ENCODE data around the gene ZFYVE21. TPM values are rescaled to one million over a fixed set of nuclear protein-coding genes. Genes with fewer than 3 reads are reported as not detected.

ZFYVE21 gene
- total and polyA plus RNA-seq, 4 donors, result 28.0 to 36.9 (median 30.8) TPM

- no peaks in the 10 kb centered on the region for H3K9me3 ChIP-seq (ENCODE audit: control insufficient read depth in 4 of 4, low read length in 3 of 4)
- no peak for DNase-seq (ENCODE audit: low spot score)
- H3K4me3 ChIP-seq (ENCODE audit: low read depth in 1 of 3, low read length in 3 of 3), result no peak overlapping the region
- WGBS, result 60% methylated on average over 13 of the region's 13 CpGs
- TF ChIP-seq MAX (IDR thresholded peaks at IDR 0.05) (peak; percentile 37), JUND (IDR thresholded peaks at IDR 0.05) (no peak), FOXA1 (IDR thresholded peaks at IDR 0.05) (no peak), RAD21 (IDR thresholded peaks at IDR 0.05) (peak; percentile 45 to 65), TAF1 (conservative IDR thresholded peaks at IDR 0.05) (no peak), RXRA (IDR thresholded peaks at IDR 0.05) (peak in 1 of 2 donors; percentile 21), CTCF (IDR thresholded peaks at IDR 0.05; ENCODE audit: low read depth, low read length, missing input control) (peak; percentile 25)
- H3K27me3 ChIP-seq (ENCODE audit: control insufficient read depth in 4 of 4, insufficient read depth in 4 of 4, low read length in 3 of 4), result no peaks in the 10 kb centered on the region
- no peaks in the 10 kb centered on the region for H3K4me1 ChIP-seq (ENCODE audit: control insufficient read depth in 4 of 4, insufficient read depth in 4 of 4, low read length in 3 of 4)
- H3K36me3 ChIP-seq (ENCODE audit: control insufficient read depth in 4 of 4, insufficient read depth in 3 of 4, low read depth in 1 of 4, low read length in 3 of 4), result peaks cover 8 to 82% (median 64%) of the 10 kb centered on the region in 4 donors
- no peak overlapping the region for H3K27ac ChIP-seq (ENCODE audit: low read depth in 1 of 2, low read length in 2 of 2)
- no peak overlapping the region for H3K9ac ChIP-seq (ENCODE audit: low read depth in 1 of 2, low read length in 2 of 2)
These were observed 36.3 kb upstream of the ZFYVE21 start for GRCh38 chr14:103679351-103679750.

- TF ChIP-seq GABPA (IDR thresholded peaks at IDR 0.05 in 1 of 2, conservative IDR thresholded peaks at IDR 0.05 in 1 of 2), result no peak
- no peak for TF ChIP-seq FOXA2 (IDR thresholded peaks at IDR 0.05)
- TF ChIP-seq HNF4G (IDR thresholded peaks at IDR 0.05), result no peak
- no peak for TF ChIP-seq SP1 (IDR thresholded peaks at IDR 0.05)
- TF ChIP-seq HNF4A (conservative IDR thresholded peaks at IDR 0.05), result no peak
- no peak for TF ChIP-seq TAF1 (conservative IDR thresholded peaks at IDR 0.05)
- TF ChIP-seq ZBTB33 (IDR thresholded peaks at IDR 0.05), result no peak
- TF ChIP-seq FOXA1 (IDR thresholded peaks at IDR 0.05), result no peak
- no peak for TF ChIP-seq CTCF (IDR thresholded peaks at IDR 0.05; ENCODE audit: low read depth, low read length, missing input control)
- TF ChIP-seq ATF3 (IDR thresholded peaks at IDR 0.05), result no peak
- no peak for TF ChIP-seq NR2F2 (IDR thresholded peaks at IDR 0.05)
- no peak for TF ChIP-seq YY1 (IDR thresholded peaks at IDR 0.05)
- TF ChIP-seq JUND (IDR thresholded peaks at IDR 0.05), result no peak
- H3K9me3 ChIP-seq (ENCODE audit: control insufficient read depth in 4 of 4, low read length in 3 of 4), result no peaks in the 10 kb centered on the region
These were observed 34.9 kb upstream of the ZFYVE21 start for GRCh38 chr14:103680491-103681231.

More at GRCh38 chr14:103680491-103681231, 34.9 kb upstream of the ZFYVE21 start:
- Histone ChIP-seq H3K36me3 (ENCODE audit: control insufficient read depth in 4 of 4, insufficient read depth in 3 of 4, low read depth in 1 of 4, low read length in 3 of 4) (peaks cover 7 to 81% (median 62%) of the 10 kb centered on the region in 4 donors), H3K27me3 (ENCODE audit: control insufficient read depth in 4 of 4, insufficient read depth in 4 of 4, low read length in 3 of 4) (no peaks in the 10 kb centered on the region), H3K9ac (ENCODE audit: low read depth in 1 of 2, low read length in 2 of 2) (no peak overlapping the region), H3K4me3 (ENCODE audit: low read depth in 1 of 3, low read length in 3 of 3) (no peak overlapping the region), H3K4me1 (ENCODE audit: control insufficient read depth in 4 of 4, insufficient read depth in 4 of 4, low read length in 3 of 4) (no peaks in the 10 kb centered on the region), H3K27ac (ENCODE audit: low read depth in 1 of 2, low read length in 2 of 2) (no peak overlapping the region)
- WGBS, result 89% methylated on average over 17 of the region's 17 CpGs
- DNase-seq (ENCODE audit: low spot score), result no peak

Measured in liver (tissue), 9 donors.